GM21367 (cell line): ENCODE results near the gene PCBP3.
"Not testable (repeated sequence)": the region's sequence is repeated elsewhere in the genome, so short reads cannot be mapped to it uniquely, and the experiment has no call there.

Source experiments
- ATAC-seq: cut with Tn5 transposase; IDR thresholded peaks from one replicate; pipeline ENCODE4 v1.9.1; 2021; ENCODE audit not compliant: unreplicated experiment

Gene PCBP3

GRCh38 chr21:45973475-45974072 is 330.0 kb downstream of the PCBP3 start:
- ATAC-seq, result no peak

- no peak for ATAC-seq
Observed at GRCh38 chr21:45974073-45975019, 330.8 kb downstream of the PCBP3 start.

GRCh38 chr21:45975020-45975666 is 331.6 kb downstream of the PCBP3 start:
- ATAC-seq, result no peak

GRCh38 chr21:45975667-45976409 is 332.3 kb downstream of the PCBP3 start:
- not testable (repeated sequence) for ATAC-seq

- no peak for ATAC-seq
Observed at GRCh38 chr21:45976701-45977311, 333.3 kb downstream of the PCBP3 start.

- no peak for ATAC-seq
Observed at GRCh38 chr21:45977396-45977795, 333.9 kb downstream of the PCBP3 start.

- no peak for ATAC-seq
Observed at GRCh38 chr21:45979141-45979631, 335.7 kb downstream of the PCBP3 start.

- ATAC-seq, result no peak
Observed at GRCh38 chr21:45979651-45980050, 336.1 kb downstream of the PCBP3 start.

GRCh38 chr21:45980271-45980670 is 336.7 kb downstream of the PCBP3 start:
- no peak for ATAC-seq

GRCh38 chr21:45980697-45981096 is 337.2 kb downstream of the PCBP3 start:
- ATAC-seq, result no peak

GRCh38 chr21:45981151-45982091 is 337.9 kb downstream of the PCBP3 start, which contains the start of gene COL6A1:
TSS of gene COL6A1 (plus strand) at chr21:45981770. CDS start at chr21:45981851, 81 bp downstream.
- no peak for ATAC-seq

GRCh38 chr21:45982092-45982757 is 338.7 kb downstream of the PCBP3 start:
- no peak for ATAC-seq

GRCh38 chr21:45982758-45983648 is 339.5 kb downstream of the PCBP3 start:
- ATAC-seq, result no peak

GRCh38 chr21:45983649-45983965 is 340.1 kb downstream of the PCBP3 start:
- ATAC-seq, result no peak

- no peak for ATAC-seq
Observed at GRCh38 chr21:45983981-45984551, 340.5 kb downstream of the PCBP3 start.

GRCh38 chr21:45984584-45985095 is 341.1 kb downstream of the PCBP3 start:
- ATAC-seq, result no peak
